Left lung (tissue), 10 donors: ENCODE data around the gene ITIH5. TPM values are rescaled to one million over a fixed set of nuclear protein-coding genes. Genes with fewer than 3 reads are reported as not detected.

Source experiments
- ATAC-seq: fragments of 200-7000 bp; cut with Tn5 transposase; one replicate; pipeline ENCODE4 v1.9.1; 2020; ENCODE audit warnings: moderate library complexity
- DNase-seq, 4 donors: peaks; one replicate each; pipeline ENCODE4 v3.0.0-alpha.2; 2013 to 2020
- H3K27ac ChIP-seq, 2 donors: fragments of 200-600 bp; sonication (generic) in 1 of 2; one replicate each; pipeline versions ENCODE4 v1.5.0 to v1.8.0; 2020 to 2021
- H3K27me3 ChIP-seq, 2 donors: fragments of 200-600 bp; sonication (generic) in 1 of 2; one replicate each; pipeline versions ENCODE4 v1.5.0 to v1.8.0; 2020 to 2021
- H3K36me3 ChIP-seq, 2 donors: fragments of 200-600 bp; sonication (generic) in 1 of 2; one replicate each; pipeline versions ENCODE4 v1.5.0 to v1.8.0; 2020 to 2021
- H3K4me1 ChIP-seq, 2 donors: fragments of 200-600 bp; one replicate each; pipeline ENCODE4 v1.8.0; 2021
- H3K4me3 ChIP-seq, 2 donors: fragments of 200-600 bp; sonication (generic) in 1 of 2; one replicate each; pipeline versions ENCODE4 v1.5.0 to v1.8.0; 2020 to 2021; ENCODE audit warnings: mild to moderate bottlenecking in 1 of 2
- H3K9me3 ChIP-seq, 2 donors: fragments of 200-600 bp; sonication (generic) in 1 of 2; one replicate each; pipeline versions ENCODE4 v1.5.0 to v1.8.0; 2020 to 2021
- intact Hi-C, 2 donors: fragments of 100-400 bp; cut with DNase I; formaldehyde crosslinking; loops; one replicate each; pipeline versions ENCODE4 v1.11.2 to v1.14.2; 2022
- polyA plus RNA-seq, 6 donors: library from polyadenylated mRNA; unstranded; fragments of 120-200 nt; gene quantifications; one replicate each; pipeline ENCODE4 v1.2.1, GENCODE V29; 2013; ENCODE audit not compliant: insufficient read length in 6 of 6
- total RNA-seq, 2 donors: library from RNA; stranded (reverse); fragmentation: NEBNext Ultra II Directional; extraction: Animal tissue kit (Norgen Biotek cat#: 25700); gene quantifications; one replicate each; pipeline ENCODE4 v1.2.1, GENCODE V29; 2021
- TF ChIP-seq, protein P1 (sequence below), 2 donors: fragments of 200-600 bp; sonication (generic) in 1 of 2; IDR thresholded peaks; one replicate each; pipeline versions ENCODE4 v1.5.0 to v1.8.0; 2021; ENCODE audit warnings: antibody characterized with exemption in 2 of 2
- donor health status: DM: no; HTN: yes; CAD: no.
- donor health status: DM: no; HTN: no; CAD: no.

The ITIH5 gene
- total and polyA plus RNA-seq, 8 donors: 7.0 to 40.7 (median 29.9) TPM

DNA sequence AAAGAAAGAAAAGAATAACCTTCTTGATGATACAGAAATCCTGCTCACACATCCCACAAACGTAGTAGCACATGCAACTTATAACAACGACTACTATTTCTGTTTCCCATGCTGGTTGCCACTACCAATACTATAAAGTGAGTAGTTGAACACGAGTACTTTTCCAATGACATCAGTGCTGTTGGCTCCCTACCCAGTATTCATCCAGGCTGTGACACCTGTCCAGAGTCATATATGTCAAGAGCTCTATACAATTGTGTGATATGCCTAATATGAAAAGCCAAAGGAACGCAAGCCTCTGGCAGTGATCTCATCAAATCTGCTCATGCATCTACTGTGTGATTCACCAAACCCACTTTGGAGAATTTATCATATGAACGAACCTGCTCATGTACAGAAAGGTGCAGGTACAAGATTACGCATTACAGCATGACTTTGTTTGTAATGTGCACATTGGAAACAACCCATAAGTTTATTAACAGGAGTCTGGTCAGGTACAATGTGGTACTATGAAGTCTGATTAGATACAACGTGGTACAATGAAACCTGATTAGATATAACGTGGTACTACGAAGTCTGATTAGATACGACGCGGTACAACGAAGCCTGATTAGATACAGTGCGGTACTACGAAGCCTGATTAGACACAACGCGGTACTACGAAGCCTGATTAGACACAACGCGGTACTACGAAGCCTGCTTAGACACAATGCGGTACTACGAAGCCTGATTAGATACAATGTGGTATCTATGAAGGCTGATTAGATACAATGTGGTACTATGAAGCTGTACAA, 5.8 kb upstream of the ITIH5 start:
- H3K27me3 ChIP-seq: peaks cover 0 to 29% of the 10 kb centered on the region in 2 donors
- intact Hi-C loops: loop anchor here in 1 of 2 donors (10.0 kb wide), 1 partner anchor 128 kb away; no protein-coding TSS in a partner anchor
- H3K4me3 ChIP-seq: no peak overlapping the region
- DNase-seq: no peak
- no peaks in the 10 kb centered on the region for H3K9me3 ChIP-seq
- H3K4me1 ChIP-seq: no peaks in the 10 kb centered on the region
- TF ChIP-seq, protein P1, sequence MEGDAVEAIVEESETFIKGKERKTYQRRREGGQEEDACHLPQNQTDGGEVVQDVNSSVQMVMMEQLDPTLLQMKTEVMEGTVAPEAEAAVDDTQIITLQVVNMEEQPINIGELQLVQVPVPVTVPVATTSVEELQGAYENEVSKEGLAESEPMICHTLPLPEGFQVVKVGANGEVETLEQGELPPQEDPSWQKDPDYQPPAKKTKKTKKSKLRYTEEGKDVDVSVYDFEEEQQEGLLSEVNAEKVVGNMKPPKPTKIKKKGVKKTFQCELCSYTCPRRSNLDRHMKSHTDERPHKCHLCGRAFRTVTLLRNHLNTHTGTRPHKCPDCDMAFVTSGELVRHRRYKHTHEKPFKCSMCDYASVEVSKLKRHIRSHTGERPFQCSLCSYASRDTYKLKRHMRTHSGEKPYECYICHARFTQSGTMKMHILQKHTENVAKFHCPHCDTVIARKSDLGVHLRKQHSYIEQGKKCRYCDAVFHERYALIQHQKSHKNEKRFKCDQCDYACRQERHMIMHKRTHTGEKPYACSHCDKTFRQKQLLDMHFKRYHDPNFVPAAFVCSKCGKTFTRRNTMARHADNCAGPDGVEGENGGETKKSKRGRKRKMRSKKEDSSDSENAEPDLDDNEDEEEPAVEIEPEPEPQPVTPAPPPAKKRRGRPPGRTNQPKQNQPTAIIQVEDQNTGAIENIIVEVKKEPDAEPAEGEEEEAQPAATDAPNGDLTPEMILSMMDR (IDR thresholded peaks at IDR 0.05): no peak
- ATAC-seq: no peak
- H3K27ac ChIP-seq: no peak overlapping the region
- H3K36me3 ChIP-seq: no peaks in the 10 kb centered on the region

DNA sequence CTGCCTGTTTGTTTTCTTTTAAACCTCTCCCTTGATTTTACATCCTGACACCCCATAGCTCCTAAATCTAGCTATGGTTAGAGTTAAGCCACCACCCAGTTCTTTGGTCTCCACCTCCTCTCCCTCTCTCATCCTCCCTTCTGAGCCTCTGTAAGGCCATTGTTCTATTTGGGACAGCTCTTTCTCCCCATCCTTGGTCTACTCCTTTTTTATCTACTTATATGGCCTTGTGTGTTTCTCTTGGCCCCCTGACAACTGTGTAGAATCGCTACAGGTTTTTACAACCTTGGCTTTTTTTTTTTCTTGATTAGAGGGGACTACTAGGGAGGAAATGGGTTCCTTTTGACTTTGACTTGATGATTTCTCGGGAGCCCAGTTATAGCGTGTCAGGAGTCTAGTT, 3.4 kb upstream of the ITIH5 start:
- H3K4me1 ChIP-seq: peaks cover 0 to 13% of the 10 kb centered on the region in 2 donors
- no peaks in the 10 kb centered on the region for H3K36me3 ChIP-seq
- H3K9me3 ChIP-seq: no peaks in the 10 kb centered on the region
- TF ChIP-seq, protein P1 (IDR thresholded peaks at IDR 0.05): no peak
- no peak for ATAC-seq
- intact Hi-C loops: loop anchor here in 1 of 2 donors (10.0 kb wide), 1 partner anchor 125 kb away; no protein-coding TSS in a partner anchor
- no peak overlapping the region for H3K4me3 ChIP-seq
- H3K27ac ChIP-seq: no peak overlapping the region
- DNase-seq: no peak
- peaks cover 0 to 43% of the 10 kb centered on the region in 2 donors for H3K27me3 ChIP-seq

DNA sequence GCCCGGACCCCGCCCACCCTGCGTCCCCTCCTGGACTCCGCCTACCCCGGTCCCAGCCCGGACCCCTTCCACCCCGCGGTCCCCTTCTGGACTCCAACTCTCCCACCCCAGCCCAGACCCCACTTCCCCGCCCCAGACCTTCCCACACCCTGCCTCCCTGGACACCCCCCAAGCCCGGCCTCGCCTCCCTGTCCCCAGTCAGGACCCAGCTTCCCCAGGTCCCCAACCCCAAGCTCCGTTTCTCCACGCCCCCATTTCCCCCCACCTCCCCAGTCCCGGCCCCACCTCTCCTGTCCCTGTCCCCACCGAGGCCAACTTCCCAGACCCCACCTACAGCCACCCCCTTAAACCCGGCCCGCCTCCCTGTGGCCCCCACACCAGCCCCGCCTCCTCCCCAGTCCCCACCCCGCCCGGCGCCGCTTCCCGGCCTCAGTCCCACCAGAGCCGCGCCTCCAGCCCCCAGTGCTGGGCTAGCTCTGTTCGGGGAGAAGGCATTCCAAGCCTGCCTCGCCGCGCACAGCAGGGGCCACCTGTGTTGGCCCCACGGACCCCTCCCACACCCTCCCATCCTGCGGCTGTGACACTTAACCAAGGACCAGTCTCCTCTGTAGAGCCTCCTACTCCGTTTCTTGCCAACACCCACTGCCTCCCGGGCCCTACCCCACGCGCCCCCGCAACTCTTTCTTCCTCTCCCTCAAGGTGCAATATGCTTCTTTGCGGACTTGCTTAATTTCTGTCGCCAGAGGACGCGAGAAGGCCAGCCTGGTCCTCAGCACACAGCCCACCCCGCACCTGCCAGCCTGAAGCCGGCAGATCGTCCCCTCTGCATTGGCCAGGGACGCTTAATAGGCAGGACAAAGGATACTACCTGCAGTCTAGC, 736 bp upstream of the ITIH5 start:
- Histone ChIP-seq H3K4me1 (peaks cover 0 to 13% of the 10 kb centered on the region in 2 donors), H3K27ac (no peak overlapping the region), H3K27me3 (peaks cover 0 to 60% of the 10 kb centered on the region in 2 donors), H3K36me3 (no peaks in the 10 kb centered on the region), H3K9me3 (no peaks in the 10 kb centered on the region), H3K4me3 (peak overlapping the region in 1 of 2 donors; percentile 50)
- peak; percentile 54 for ATAC-seq
- DNase-seq: no peak
- TF ChIP-seq, protein P1 (IDR thresholded peaks at IDR 0.05): no peak
- intact Hi-C loops: no loop called here

DNA sequence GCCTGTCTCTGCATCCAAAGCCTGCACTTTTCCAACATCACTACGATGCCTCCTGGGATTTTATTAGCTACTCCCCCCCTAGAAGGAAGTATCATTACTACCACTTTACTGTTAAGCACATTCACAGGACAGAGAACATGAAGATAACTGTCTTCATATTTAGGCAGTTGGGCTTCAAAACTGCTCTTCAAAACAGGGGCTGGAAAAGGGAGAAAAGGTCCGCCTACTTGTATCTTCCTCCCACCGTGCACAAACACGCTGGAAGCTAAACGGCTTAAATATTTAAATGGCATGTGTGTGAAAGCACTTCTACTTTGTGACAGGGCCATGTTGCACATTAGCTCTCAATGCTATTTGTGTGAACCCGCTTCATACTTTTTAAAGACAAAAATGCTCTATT, 999 bp downstream of the ITIH5 start:
- H3K27ac ChIP-seq: no peak overlapping the region
- H3K9me3 ChIP-seq: no peaks in the 10 kb centered on the region
- ATAC-seq (peak; percentile 21), DNase-seq (no peak)
- intact Hi-C loops: no loop called here
- H3K4me3 ChIP-seq: peak overlapping the region in 1 of 2 donors; percentile 50
- peaks cover 0 to 13% of the 10 kb centered on the region in 2 donors for H3K4me1 ChIP-seq
- H3K27me3 ChIP-seq: peaks cover 0 to 62% of the 10 kb centered on the region in 2 donors
- TF ChIP-seq, protein P1 (IDR thresholded peaks at IDR 0.05): no peak
- H3K36me3 ChIP-seq: no peaks in the 10 kb centered on the region

DNA sequence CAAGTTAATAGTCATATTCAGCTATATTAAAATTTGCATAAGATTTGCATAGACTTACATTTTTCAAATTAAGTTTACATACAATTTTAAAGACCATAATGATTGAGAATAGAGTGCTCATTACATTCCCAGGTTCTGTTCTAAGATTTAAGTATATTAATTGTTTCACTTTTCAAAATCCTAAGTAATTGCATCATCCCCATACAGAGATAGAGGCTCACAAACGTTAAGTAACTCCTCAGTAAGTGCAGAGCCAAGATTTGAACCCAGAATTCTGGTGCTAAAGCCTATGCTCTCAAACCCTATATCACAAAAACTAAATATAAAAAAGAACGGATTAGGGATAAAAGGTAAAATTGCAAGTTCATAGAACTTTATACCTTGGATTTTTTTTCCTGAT, 2.1 kb downstream of the ITIH5 start:
- intact Hi-C loops: no loop called here
- Histone ChIP-seq H3K27me3 (peaks cover 0 to 62% of the 10 kb centered on the region in 2 donors), H3K4me1 (peaks cover 0 to 13% of the 10 kb centered on the region in 2 donors), H3K4me3 (no peak overlapping the region), H3K27ac (no peak overlapping the region), H3K9me3 (no peaks in the 10 kb centered on the region), H3K36me3 (no peaks in the 10 kb centered on the region)
- TF ChIP-seq, protein P1 (IDR thresholded peaks at IDR 0.05): no peak
- ATAC-seq (no peak), DNase-seq (no peak)
